Kidney (tissue), 14 donors: ENCODE results near the gene ZNF750. TPM values are rescaled to one million over a fixed set of nuclear protein-coding genes. Genes with fewer than 3 reads are reported as not detected.

Source experiments
- DNase-seq, 5 donors: peaks; one replicate each; pipeline ENCODE4 v3.0.0-alpha.2; 2013 to 2020
- FAIRE-seq: peaks from 2 replicates; lab custom pipeline; 2012; peaks lifted over from hg19 to GRCh38; lab: Jason Lieb, UNC
- H3K27ac ChIP-seq, 2 donors: one replicate each; pipeline ENCODE4 v1.7.0; 2013; ENCODE audit warnings: low read depth in 2 of 2, low read length in 2 of 2, inconsistent platforms in 1 of 2
- H3K27me3 ChIP-seq: one replicate; pipeline ENCODE4 v1.7.1; 2013; ENCODE audit warnings: low read length, inconsistent platforms; ENCODE audit not compliant: control insufficient read depth, insufficient read depth
- H3K36me3 ChIP-seq, 3 donors: one replicate each; pipeline versions ENCODE4 v1.7.0 to v1.7.1; 2013; ENCODE audit warnings: low read length in 3 of 3, control low read depth in 1 of 3, inconsistent platforms in 1 of 3; ENCODE audit not compliant: insufficient read depth in 3 of 3, control insufficient read depth in 2 of 3
- H3K4me1 ChIP-seq, 3 donors: one replicate each; pipeline versions ENCODE4 v1.7.0 to v1.7.1; 2013; ENCODE audit warnings: low read length in 3 of 3, inconsistent platforms in 1 of 3, low read depth in 1 of 3; ENCODE audit not compliant: control insufficient read depth in 2 of 3, insufficient read depth in 2 of 3
- H3K4me3 ChIP-seq, 3 donors: one replicate each; pipeline versions ENCODE4 v1.7.0 to v1.8.1; 2013; ENCODE audit warnings: low read length in 3 of 3, control low read depth in 1 of 3, inconsistent platforms in 1 of 3
- H3K9ac ChIP-seq, 3 donors: one replicate each; pipeline versions ENCODE4 v1.7.0 to v1.7.1; 2013; ENCODE audit warnings: low read length in 3 of 3, control low read depth in 1 of 3, inconsistent platforms in 1 of 3
- H3K9me3 ChIP-seq, 3 donors: one replicate each; pipeline versions ENCODE4 v1.7.0 to v1.7.1; 2013; ENCODE audit warnings: low read length in 3 of 3, control low read depth in 1 of 3, inconsistent platforms in 1 of 3; ENCODE audit not compliant: control insufficient read depth in 2 of 3, insufficient read depth in 1 of 3
- CTCF ChIP-seq: IDR thresholded peaks from 3 replicates; pipeline ENCODE4 v1.5.1; 2012; ENCODE audit warnings: mild to moderate bottlenecking, moderate library complexity, borderline replicate concordance; ENCODE audit not compliant: insufficient read depth; ENCODE audit errors: extremely low read depth
- intact Hi-C: fragments of 100-400 bp; cut with DNase I; formaldehyde crosslinking; loops from one replicate; pipeline ENCODE4 v1.11.1; 2022
- polyA plus RNA-seq: library from polyadenylated mRNA; stranded (reverse); fragments of 350-450 nt; fragmentation: Illumina TruSeq; extraction: RNeasy Lipid Tissue Mini Kit (QIAGEN cat#74804); gene quantifications from one replicate; pipeline ENCODE4 v1.2.3, GENCODE V29; 2014; ENCODE audit warnings: low read depth, low replicate concordance; ENCODE audit not compliant: insufficient read depth
- total RNA-seq: library from RNA; stranded (reverse); fragmentation: NEBNext Ultra II Directional; extraction: Animal tissue kit (Norgen Biotek cat#: 25700); gene quantifications from one replicate; pipeline ENCODE4 v1.2.1, GENCODE V29; 2021
- donor health status: control.
- donor health status: control.
- donor health status: control.
- donor health status: control.
- donor health status: control.
- donor health status: DM: yes; HTN: yes; CAD: no.
- donor health status: Normal renal cell carcinoma (clear cell type).

Gene ZNF750
- total and polyA plus RNA-seq, 2 donors from 2014 or later = 0.25 to 0.30 TPM

DNA sequence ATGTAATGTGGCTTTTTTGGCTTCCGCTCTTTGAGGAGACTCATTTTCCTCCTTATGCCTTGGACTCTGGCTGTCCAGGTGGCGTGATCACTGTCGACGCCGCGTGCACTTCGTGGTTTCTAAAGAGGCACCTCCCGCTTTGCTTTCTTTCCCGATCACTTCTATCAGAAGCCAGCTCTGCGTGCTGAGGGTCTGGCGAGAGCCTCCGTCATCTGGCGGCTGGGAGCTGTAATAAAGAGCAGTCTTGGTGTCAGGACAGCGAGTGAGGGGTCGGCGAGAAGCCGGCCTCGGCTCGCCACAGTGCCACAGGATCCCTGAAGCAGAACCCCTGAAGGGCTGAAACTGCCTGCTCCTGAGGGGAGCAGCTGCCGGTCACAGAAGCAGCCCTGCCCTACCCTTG, 7.4 kb downstream of the ZNF750 start:
- H3K9me3 ChIP-seq = no peaks in the 10 kb centered on the region
- peaks cover 0 to 12% (median 0%) of the 10 kb centered on the region in 3 donors for H3K4me1 ChIP-seq
- FAIRE-seq (no peak), DNase-seq (peak in 1 of 5 donors; percentile 61)
- H3K27me3 ChIP-seq = no peaks in the 10 kb centered on the region
- peaks cover 2 to 12% (median 9%) of the 10 kb centered on the region in 3 donors for H3K36me3 ChIP-seq
- no peak overlapping the region for H3K4me3 ChIP-seq
- no peak overlapping the region for H3K9ac ChIP-seq
- no peak overlapping the region for H3K27ac ChIP-seq
- intact Hi-C loops = no loop called here
- TF ChIP-seq CTCF = no peak

DNA sequence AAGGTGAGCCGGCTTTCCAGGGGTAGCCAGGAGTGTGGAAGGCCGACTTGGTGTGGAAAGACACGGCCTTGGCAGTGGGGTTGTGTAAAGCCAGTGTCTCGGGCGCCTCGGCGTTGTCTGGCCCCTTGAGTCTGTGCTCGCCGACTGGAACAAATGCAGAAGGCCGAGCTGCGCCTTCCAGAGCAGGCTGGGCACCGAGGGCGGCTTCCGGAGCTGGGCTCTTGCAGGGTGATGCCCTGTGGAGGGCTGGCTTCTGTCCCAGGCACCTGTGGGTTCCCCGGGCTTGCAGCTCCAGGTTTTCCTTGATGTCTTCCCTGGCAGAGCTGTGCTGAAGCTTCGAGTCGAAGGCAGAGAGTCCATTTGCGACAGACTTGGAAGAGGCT, 8.0 kb downstream of the ZNF750 start:
- FAIRE-seq (no peak), DNase-seq (peak in 1 of 5 donors; percentile 69)
- Histone ChIP-seq H3K27me3 (no peaks in the 10 kb centered on the region), H3K36me3 (peaks cover 2 to 12% (median 10%) of the 10 kb centered on the region in 3 donors), H3K9me3 (no peaks in the 10 kb centered on the region), H3K27ac (no peak overlapping the region), H3K9ac (no peak overlapping the region), H3K4me3 (no peak overlapping the region), H3K4me1 (peaks cover 0 to 7% (median 0%) of the 10 kb centered on the region in 3 donors)
- intact Hi-C loops = no loop called here
- TF ChIP-seq CTCF = no peak

DNA sequence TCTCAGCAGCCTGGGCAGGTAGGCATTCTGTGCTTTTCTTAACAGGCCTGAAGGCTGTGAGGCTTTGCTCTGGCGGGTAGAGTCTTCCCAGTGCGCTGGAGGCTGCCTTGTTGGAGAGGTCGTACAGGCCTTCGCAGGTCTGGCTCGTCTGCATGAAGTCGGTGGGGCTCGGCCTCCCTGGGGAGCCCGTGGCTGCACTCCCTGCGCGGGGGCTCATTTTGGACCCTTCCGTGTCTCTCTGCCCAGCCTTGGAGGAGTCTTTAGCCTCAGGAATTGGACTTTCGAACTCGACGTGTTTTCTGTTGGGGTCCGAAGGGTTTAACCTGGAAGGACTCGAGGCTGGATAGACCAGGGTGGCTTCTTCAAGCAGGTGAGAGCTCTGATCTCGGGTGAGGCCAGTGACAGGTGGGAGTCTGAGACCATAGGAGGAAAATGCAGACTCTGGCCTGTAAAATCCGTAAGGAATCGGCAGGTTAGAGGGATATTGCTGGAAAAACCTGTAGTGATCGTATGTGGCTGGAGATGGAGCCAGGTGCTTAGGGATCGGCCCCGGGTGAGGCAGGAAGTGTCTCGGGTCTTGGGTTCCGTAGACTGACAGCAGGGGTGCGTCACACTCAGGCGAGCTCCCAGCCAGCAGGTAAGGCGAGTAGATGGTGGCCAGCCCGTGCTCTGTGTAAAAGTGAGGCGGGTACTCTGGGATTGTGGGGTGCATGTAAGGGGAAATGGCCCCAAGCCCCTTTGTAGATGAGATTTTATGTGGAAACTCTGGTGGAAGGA, 8.6 kb downstream of the ZNF750 start:
- Histone ChIP-seq H3K36me3 (peaks cover 2 to 12% (median 10%) of the 10 kb centered on the region in 3 donors), H3K4me1 (peaks cover 0 to under 1% (median 0%) of the 10 kb centered on the region in 3 donors), H3K4me3 (no peak overlapping the region), H3K9ac (no peak overlapping the region), H3K27ac (no peak overlapping the region), H3K27me3 (no peaks in the 10 kb centered on the region), H3K9me3 (no peaks in the 10 kb centered on the region)
- no peak for TF ChIP-seq CTCF
- intact Hi-C loops = no loop called here
- FAIRE-seq = no peak
- DNase-seq = peak in 2 of 5 donors; percentile 42 to 62
